PC-3 (cell line): ENCODE data around the gene NLN. TPM values are rescaled to one million over a fixed set of nuclear protein-coding genes. Genes with fewer than 3 reads are reported as not detected.

Source experiments
- ATAC-seq: fragments of 200-7000 bp; cut with Tn5 transposase; 2 replicates; pipeline ENCODE4 v1.9.1; 2020; ENCODE audit warnings: mild to moderate bottlenecking, moderate library complexity
- BruUV-seq: library from RNA; stranded (reverse); fragments of 400-500 nt; replicated peaks from 2 replicates; lab custom pipeline; 2021; lab: Mats Ljungman, UMichigan
- CTCF ChIA-PET: fragments of 300-600 bp; sonication (Branson Sonifier 250); formaldehyde crosslinking; loops from one replicate; lab custom pipeline; 2022; ENCODE audit warnings: antibody characterized with exemption; lab: Charles Lee
- POLR2A ChIA-PET: fragments of 300-600 bp; sonication (Branson Sonifier 250); formaldehyde crosslinking; loops from one replicate; lab custom pipeline; 2022; ENCODE audit warnings: antibody characterized with exemption; ENCODE audit not compliant: unreplicated experiment; lab: Charles Lee
- DNase-seq: peaks from one replicate; pipeline ENCODE4 v3.0.0-alpha.2; 2015
- H2AFZ ChIP-seq: fragments of 300-600 bp; sonication (generic); 2 replicates; pipeline ENCODE4 v1.6.0; 2016; ENCODE audit warnings: antibody characterized with exemption, low read length
- H3F3A ChIP-seq: fragments of 300-600 bp; sonication (generic); one replicate; pipeline ENCODE4 v1.6.0; 2017; ENCODE audit warnings: antibody characterized with exemption, low read length, control low read depth, mild to moderate bottlenecking; ENCODE audit not compliant: unreplicated experiment
- H3K27ac ChIP-seq: fragments of 300-600 bp; sonication (generic); 2 replicates; pipeline ENCODE4 v1.5.1; 2016; ENCODE audit warnings: mild to moderate bottlenecking, low read length
- H3K27me3 ChIP-seq: fragments of 300-600 bp; sonication (generic); 2 replicates; pipeline ENCODE4 v1.6.1; 2016; ENCODE audit warnings: low read length, mixed read lengths
- H3K36me3 ChIP-seq: fragments of 300-600 bp; sonication (generic); 2 replicates; pipeline ENCODE4 v1.6.1; 2016; ENCODE audit warnings: low read depth, mixed run types, low read length, mixed read lengths
- H3K4me1 ChIP-seq: fragments of 300-600 bp; sonication (generic); 2 replicates; pipeline ENCODE4 v1.5.1; 2016; ENCODE audit warnings: low read length; ENCODE audit not compliant: insufficient read depth
- H3K4me2 ChIP-seq: fragments of 300-600 bp; sonication (generic); 2 replicates; pipeline ENCODE4 v1.6.0; 2016; ENCODE audit warnings: low read length
- H3K4me3 ChIP-seq: fragments of 300-600 bp; sonication (generic); 2 replicates; pipeline ENCODE4 v1.5.1; 2016; ENCODE audit warnings: mild to moderate bottlenecking, low read length, mixed read lengths
- H3K79me2 ChIP-seq: fragments of 300-600 bp; sonication (generic); 2 replicates; pipeline ENCODE4 v1.6.1; 2017; ENCODE audit warnings: low read length, mixed read lengths
- H3K9ac ChIP-seq: fragments of 300-600 bp; sonication (generic); 2 replicates; pipeline ENCODE4 v1.6.0; 2016; ENCODE audit warnings: mild to moderate bottlenecking, low read length
- H3K9me2 ChIP-seq: fragments of 300-600 bp; sonication (generic); replicated peaks from 2 replicates; pipeline ENCODE4 v1.6.1; 2016; ENCODE audit warnings: mixed run types, low read length, mixed read lengths
- H3K9me3 ChIP-seq: fragments of 300-600 bp; sonication (generic); 2 replicates; pipeline ENCODE4 v1.6.1; 2016; ENCODE audit warnings: low read length, mixed read lengths
- H4K20me1 ChIP-seq: fragments of 300-600 bp; sonication (generic); 2 replicates; pipeline ENCODE4 v1.6.1; 2016; ENCODE audit warnings: low read length, mixed read lengths
- CTCF ChIP-seq: fragments of 300-600 bp; sonication (generic); conservative IDR thresholded peaks from 2 replicates; pipeline ENCODE4 v1.5.1; 2017; ENCODE audit warnings: antibody characterized with exemption, low read depth, mild to moderate bottlenecking, low read length
- EZH2 ChIP-seq: fragments of 300-600 bp; sonication (generic); IDR thresholded peaks from one replicate; pipeline ENCODE4 v1.6.1; 2017; ENCODE audit warnings: antibody characterized with exemption, mild to moderate bottlenecking, low read length; ENCODE audit not compliant: unreplicated experiment
- EZH2phosphoT487 ChIP-seq: fragments of 300-600 bp; sonication (generic); IDR thresholded peaks from 2 replicates; pipeline ENCODE4 v1.6.1; 2018; ENCODE audit warnings: mild to moderate bottlenecking, antibody characterized with exemption, low read length, borderline replicate concordance
- intact Hi-C: fragments of 100-400 bp; cut with micrococcal nuclease; formaldehyde crosslinking; loops from 2 replicates; pipeline ENCODE4 v1.9.0; 2023
- total RNA-seq: library from RNA; depleted of rRNA; stranded (reverse); fragments of >200 nt; gene quantifications from 2 replicates; pipeline ENCODE4 v1.2.3, GENCODE V29; 2014

Gene NLN
- total RNA-seq, 1 experiment from 2014 or later = 13.6 TPM

- Histone ChIP-seq H3K79me2 (no peaks in the 10 kb centered on the region), H3K27me3 (no peaks in the 10 kb centered on the region), H3K9me3 (no peaks in the 10 kb centered on the region), H3K9ac (no peak overlapping the region), H3F3A (no peaks in the 10 kb centered on the region), H2AFZ (no peak overlapping the region), H3K4me2 (no peak overlapping the region), H3K4me1 (no peaks in the 10 kb centered on the region), H3K27ac (no peak overlapping the region), H3K9me2 (no peaks in the 10 kb centered on the region), H3K4me3 (no peak overlapping the region), H4K20me1 (no peaks in the 10 kb centered on the region), H3K36me3 (no peaks in the 10 kb centered on the region)
- ChIA-PET CTCF (no interaction called here), POLR2A (no interaction called here)
- no peak for TF ChIP-seq EZH2
- TF ChIP-seq CTCF = no peak
- TF ChIP-seq EZH2phosphoT487 = no peak
- DNase-seq (no peak), ATAC-seq (no peak)
- intact Hi-C loops = no loop called here
- BruUV-seq = no TSS peak
These were observed 26.7 kb upstream of the NLN start for GRCh38 chr5:65695162-65695755.

DNA sequence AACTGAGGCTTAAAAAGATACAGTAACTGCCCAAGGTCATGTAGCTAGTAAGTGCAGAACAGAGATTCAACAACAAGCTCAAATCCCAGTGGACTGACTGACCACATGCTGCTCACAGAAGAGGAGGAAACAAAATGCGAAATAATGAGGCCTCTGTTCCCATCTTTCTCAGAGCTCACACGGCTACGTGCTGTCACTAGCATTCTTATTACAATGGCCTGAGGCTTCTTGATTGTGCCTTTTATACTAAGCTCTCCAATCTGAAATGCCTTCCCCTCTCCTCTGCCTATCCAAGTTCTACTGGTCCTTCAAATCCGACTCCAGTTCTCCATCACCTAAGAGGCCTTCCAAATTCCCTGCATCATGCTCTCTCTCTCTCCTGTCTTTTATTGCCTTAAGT lies 26.1 kb upstream of the NLN start:
- no peak overlapping the region for H3K9ac ChIP-seq
- no peak for DNase-seq

More for the DNA sequence above, 26.1 kb upstream of the NLN start:
- Histone ChIP-seq H3K4me1 (no peaks in the 10 kb centered on the region), H3K9me3 (no peaks in the 10 kb centered on the region), H3K79me2 (no peaks in the 10 kb centered on the region), H3F3A (no peaks in the 10 kb centered on the region), H4K20me1 (no peaks in the 10 kb centered on the region), H3K27me3 (no peaks in the 10 kb centered on the region), H3K4me2 (no peak overlapping the region), H3K36me3 (no peaks in the 10 kb centered on the region), H3K4me3 (no peak overlapping the region), H3K9me2 (no peaks in the 10 kb centered on the region), H2AFZ (no peak overlapping the region), H3K27ac (no peak overlapping the region)
- CTCF ChIA-PET = no interaction called here
- POLR2A ChIA-PET = no interaction called here
- no peak for TF ChIP-seq EZH2phosphoT487
- TF ChIP-seq CTCF = no peak
- TF ChIP-seq EZH2 = no peak
- no peak for ATAC-seq
- BruUV-seq = no TSS peak
- intact Hi-C loops = no loop called here
